HepG2 (cell line): ENCODE data around the gene GNAT3. TPM values are rescaled to one million over a fixed set of nuclear protein-coding genes. Genes with fewer than 3 reads are reported as not detected.

Source experiments
- ATAC-seq: fragments of 200-7000 bp; cut with Tn5 transposase; 3 replicates; pipeline ENCODE4 v1.9.1; 2020; ENCODE audit warnings: mild to moderate bottlenecking, moderate library complexity
- BruUV-seq: library from RNA; stranded (reverse); fragments of 400-500 nt; replicated peaks from 2 replicates; lab custom pipeline; 2021; lab: Mats Ljungman, UMichigan
- CTCF ChIA-PET: fragments of 300-600 bp; formaldehyde crosslinking; extraction: SDS; loops from one replicate; lab custom pipeline; 2021; ENCODE audit warnings: low total read pairs, inconsistent platforms, low intra/inter-chr PET ratio; lab: Yijun Ruan, JAX
- POLR2A ChIA-PET: fragments of 350-600 bp; sonication (Branson Sonifier 250); formaldehyde crosslinking; loops from one replicate; lab custom pipeline; 2020; ENCODE audit warnings: antibody characterized with exemption, inconsistent platforms; lab: Yijun Ruan, JAX
- DNase-seq: peaks from one replicate; pipeline ENCODE4 v3.0.0-alpha.2; 2015; ENCODE audit warnings: low spot score
- FAIRE-seq: peaks from 3 replicates; lab custom pipeline; 2011; peaks lifted over from hg19 to GRCh38; lab: Jason Lieb, UNC
- H2AFZ ChIP-seq: one replicate; pipeline ENCODE4 v1.6.1; 2011; ENCODE audit warnings: low read length, inconsistent platforms
- H3K27ac ChIP-seq: fragments of 300-600 bp; 3 replicates; pipeline ENCODE4 v1.8.0; 2011; ENCODE audit warnings: mixed run types, mild to moderate bottlenecking, mixed read lengths, low read length, inconsistent platforms; ENCODE audit not compliant: insufficient read depth; ENCODE audit errors: extremely low read length
- H3K27me3 ChIP-seq, 2 experiments: fragments of 200-600 bp in 1 of 2; 2 replicates in 1 of 2; 3 replicates in 1 of 2; pipeline versions ENCODE4 v1.6.0 to v1.8.0; 2011; ENCODE audit warnings: low read length in 2 of 2, mild to moderate bottlenecking in 2 of 2, moderate library complexity in 2 of 2, inconsistent platforms in 1 of 2; ENCODE audit not compliant: insufficient read depth in 2 of 2, control insufficient read depth in 1 of 2
- H3K36me3 ChIP-seq, 2 experiments: fragments of 200-600 bp in 1 of 2; replicated peaks in 1 of 2; 2 replicates in 1 of 2; 3 replicates in 1 of 2; pipeline versions ENCODE4 v1.5.1 to v1.8.0; 2011; ENCODE audit warnings: low read length in 2 of 2, inconsistent platforms in 1 of 2; ENCODE audit not compliant: insufficient read depth in 2 of 2, control insufficient read depth in 1 of 2
- H3K4me1 ChIP-seq: 2 replicates; pipeline ENCODE4 v1.5.1; 2012; ENCODE audit warnings: low read length, inconsistent platforms; ENCODE audit not compliant: insufficient read depth
- H3K4me2 ChIP-seq: 2 replicates; pipeline ENCODE4 v1.6.0; 2011; ENCODE audit warnings: low read depth, low read length, inconsistent platforms
- H3K4me3 ChIP-seq, 3 experiments: fragments of 200-600 bp in 1 of 3; sonication (generic), shearing (Covaris generic) in 1 of 3; replicated peaks in 1 of 3; 2 replicates each; pipeline ENCODE4 v1.5.1; 2011 to 2016; ENCODE audit warnings: low read length in 3 of 3, inconsistent platforms in 2 of 3, low read depth in 2 of 3, mild to moderate bottlenecking in 2 of 3, control low read depth in 1 of 3, mixed read lengths in 1 of 3; ENCODE audit not compliant: insufficient read depth in 1 of 3
- H3K79me2 ChIP-seq: one replicate; pipeline ENCODE4 v1.6.1; 2011; ENCODE audit warnings: low read length, inconsistent platforms; ENCODE audit not compliant: insufficient read depth
- H3K9ac ChIP-seq: 2 replicates; pipeline ENCODE4 v1.6.0; 2011; ENCODE audit warnings: mild to moderate bottlenecking, low read depth, low read length, inconsistent platforms; ENCODE audit not compliant: insufficient read depth
- H3K9me3 ChIP-seq: 2 replicates; pipeline ENCODE4 v1.5.1; 2012; ENCODE audit warnings: mild to moderate bottlenecking, low read length
- H4K20me1 ChIP-seq: 2 replicates; pipeline ENCODE4 v1.6.0; 2011; ENCODE audit warnings: inconsistent platforms, mild to moderate bottlenecking, low read length, moderate library complexity; ENCODE audit not compliant: insufficient read depth
- ARID2 ChIP-seq: sonication (generic); formaldehyde crosslinking; IDR thresholded peaks from 2 replicates; pipeline ENCODE4 v1.8.1; 2022; ENCODE audit warnings: mild to moderate bottlenecking, missing genetic modification reagents, borderline replicate concordance
- GPN1 ChIP-seq: sonication (generic); formaldehyde crosslinking; IDR thresholded peaks from 2 replicates; pipeline ENCODE4 v1.5.1; 2020; ENCODE audit warnings: missing genetic modification reagents, borderline replicate concordance
- MLXIP ChIP-seq: sonication (generic); formaldehyde crosslinking; IDR thresholded peaks from 2 replicates; pipeline ENCODE4 v1.9.0; 2021; ENCODE audit warnings: missing genetic modification reagents, borderline replicate concordance
- POGK ChIP-seq: sonication (generic); formaldehyde crosslinking; conservative IDR thresholded peaks from 2 replicates; pipeline ENCODE4 v1.8.0; 2022; ENCODE audit warnings: mild to moderate bottlenecking, moderate library complexity, missing genetic modification reagents
- SNAI1 ChIP-seq: sonication (generic); formaldehyde crosslinking; IDR thresholded peaks from 2 replicates; pipeline ENCODE4 v1.5.0; 2020; ENCODE audit warnings: mild to moderate bottlenecking, missing genetic modification reagents, borderline replicate concordance
- ZNF136 ChIP-seq: sonication (generic); formaldehyde crosslinking; IDR thresholded peaks from 2 replicates; pipeline ENCODE4 v1.8.1; 2022; ENCODE audit warnings: low read depth, mild to moderate bottlenecking, moderate library complexity, missing genetic modification reagents
- ZNF142 ChIP-seq: sonication (generic); formaldehyde crosslinking; IDR thresholded peaks from 2 replicates; pipeline ENCODE4 v1.4.0; 2020; ENCODE audit warnings: missing genetic modification reagents
- ZNF235 ChIP-seq: sonication (generic); formaldehyde crosslinking; IDR thresholded peaks from 2 replicates; pipeline ENCODE4 v1.8.1; 2023; ENCODE audit warnings: mild to moderate bottlenecking, missing genetic modification reagents, borderline replicate concordance
- ZNF24 ChIP-seq: fragments of 450-650 bp; IDR thresholded peaks from 2 replicates; pipeline ENCODE4 v1.6.1; 2017; ENCODE audit warnings: antibody characterized with exemption, mild to moderate bottlenecking
- ZSCAN22 ChIP-seq: sonication (generic); formaldehyde crosslinking; IDR thresholded peaks from 2 replicates; pipeline ENCODE4 v1.4.0; 2020; ENCODE audit warnings: mild to moderate bottlenecking, missing genetic modification reagents
- WGBS: methylation state at CpG from one replicate; pipeline ENCODE4 v1.1.6; 2017; ENCODE audit warnings: low lambda C conversion rate; 5-methylcytosine and 5-hydroxymethylcytosine counted together
- in situ Hi-C: cut with HindIII; loops from 2 replicates; pipeline ENCODE4 v1.10.0; 2017; ENCODE audit warnings: low pct_unique_long_range_greater_than_20kb; ENCODE audit not compliant: extremely low pct_ligation_motif_present
- intact Hi-C: fragments of 100-400 bp; cut with micrococcal nuclease; formaldehyde crosslinking; loops from one replicate; pipeline ENCODE4 v1.10.0; 2022; ENCODE audit not compliant: unreplicated experiment
- polyA plus RNA-seq, 8 experiments: library from polyadenylated mRNA; depleted of rRNA in 3 of 8; stranded (reverse) in 7 of 8; unstranded in 1 of 8; fragments of >200 nt; fragmentation: Illumina TruSeq in 4 of 8; extraction: Trizol in 4 of 8; gene quantifications; 2 replicates each; pipeline versions ENCODE4 v1.2.1 to v1.2.3, GENCODE V29; 2011 to 2016; ENCODE audit warnings: low read depth in 4 of 8, missing spikeins in 1 of 8, mixed read lengths in 1 of 8; ENCODE audit not compliant: insufficient read depth in 1 of 8
- total RNA-seq, 5 experiments: library from RNA; depleted of rRNA; stranded (reverse); fragments of >200 nt; fragmentation: Illumina TruSeq; extraction: Trizol; gene quantifications; 2 replicates each; pipeline ENCODE4 v1.2.3, GENCODE V29; 2016; ENCODE audit warnings: low read depth in 1 of 5

GNAT3 gene
- total and polyA plus RNA-seq, 2 of the 13 experiments (the other 11 are each of a cell fraction or from before 2014, with no cell fraction given), result not detected

GRCh38 chr7:80435521-80435920 lies 76.3 kb downstream of the GNAT3 start:
- intact Hi-C loops (no loop called here), in situ Hi-C loops (loop anchor here (25.0 kb wide), 1 partner anchor 1027 kb away; no protein-coding TSS in a partner anchor)
- Histone ChIP-seq H3K36me3 (no peaks in the 10 kb centered on the region), H3K4me2 (no peak overlapping the region), H2AFZ (no peak overlapping the region), H4K20me1 (no peaks in the 10 kb centered on the region), H3K79me2 (no peaks in the 10 kb centered on the region), H3K4me1 (no peaks in the 10 kb centered on the region), H3K9ac (no peak overlapping the region), H3K27me3 (no peaks in the 10 kb centered on the region), H3K4me3 (no peak overlapping the region), H3K9me3 (no peaks in the 10 kb centered on the region), H3K27ac (no peak overlapping the region)
- 88% methylated on average over 2 of the region's 2 CpGs for WGBS
- no peak for FAIRE-seq
- DNase-seq, result no peak
- no TSS peak for BruUV-seq
- ATAC-seq, result no peak
- TF ChIP-seq SNAI1 (CRISPR knock-in tag), result no peak
- no peak for TF ChIP-seq MLXIP
- TF ChIP-seq ZNF24, result no peak
- no peak for TF ChIP-seq ARID2
- no peak for TF ChIP-seq GPN1
- no peak for TF ChIP-seq POGK (CRISPR knock-in tag)
- no peak for TF ChIP-seq ZNF136 (CRISPR knock-in tag)
- TF ChIP-seq ZNF142 (CRISPR knock-in tag), result no peak
- TF ChIP-seq ZNF235 (CRISPR knock-in tag), result no peak
- no peak for TF ChIP-seq ZSCAN22
- ChIA-PET POLR2A (no interaction called here), CTCF (no interaction called here)
